ENCODE measurements around the gene CASZ1. TPM values are rescaled to one million over a fixed set of nuclear protein-coding genes. Genes with fewer than 3 reads are reported as not detected.

The CASZ1 gene
- total RNA-seq, 4 donors from 2014 or later, result 22.1 to 47.4 (median 28.0) TPM

DNA sequence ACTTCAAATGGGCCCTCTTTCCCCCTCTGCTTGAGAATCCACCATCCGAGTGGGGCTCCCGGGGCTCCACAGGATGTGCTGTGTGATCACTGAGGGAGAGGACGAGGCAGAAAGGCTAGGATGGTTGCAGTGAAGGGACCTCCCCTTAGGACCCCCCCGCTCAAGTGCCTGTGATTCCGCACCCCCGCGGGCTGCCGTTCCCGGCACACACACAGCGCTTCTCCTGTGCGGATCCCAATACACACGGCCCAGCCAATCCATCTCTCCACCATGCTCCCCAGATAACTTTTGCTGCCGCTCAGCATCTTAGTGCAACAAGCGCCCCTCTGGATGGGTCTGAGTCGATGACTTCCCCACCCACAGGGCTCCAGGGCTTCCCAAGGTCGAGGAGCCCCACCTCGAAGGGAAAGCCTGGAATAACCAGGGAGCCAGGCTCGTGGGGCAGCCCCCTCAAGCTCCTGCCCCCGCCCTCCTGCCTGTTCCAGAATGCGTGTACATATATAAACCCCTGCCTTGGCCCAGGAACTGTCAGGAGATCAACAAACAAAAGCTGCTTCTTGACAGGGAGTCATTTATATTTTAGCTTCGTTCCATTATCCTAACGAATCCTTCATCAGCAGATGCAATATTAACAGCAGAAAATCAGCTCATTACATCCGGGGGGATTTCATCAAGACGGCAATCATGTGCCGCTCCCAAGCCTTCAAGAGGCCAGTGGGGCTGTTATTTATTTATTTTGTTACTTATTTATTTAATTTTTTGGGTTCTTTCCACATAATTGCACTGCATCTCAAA is 83.7 kb downstream of the CASZ1 start:
- 53 to 72% methylated on average over 2 to 11 of the region's 25 CpGs for WGBS, 2 donors (ENCODE audit: low coverage in 1 of 2)
- no peak for ATAC-seq
- TF ChIP-seq POLR2AphosphoS5 (IDR thresholded peaks at IDR 0.05) (no peak), EP300 (IDR thresholded peaks at IDR 0.05) (no peak), POLR2A (IDR thresholded peaks at IDR 0.05) (no peak)
- TF ChIP-seq, protein P1, sequence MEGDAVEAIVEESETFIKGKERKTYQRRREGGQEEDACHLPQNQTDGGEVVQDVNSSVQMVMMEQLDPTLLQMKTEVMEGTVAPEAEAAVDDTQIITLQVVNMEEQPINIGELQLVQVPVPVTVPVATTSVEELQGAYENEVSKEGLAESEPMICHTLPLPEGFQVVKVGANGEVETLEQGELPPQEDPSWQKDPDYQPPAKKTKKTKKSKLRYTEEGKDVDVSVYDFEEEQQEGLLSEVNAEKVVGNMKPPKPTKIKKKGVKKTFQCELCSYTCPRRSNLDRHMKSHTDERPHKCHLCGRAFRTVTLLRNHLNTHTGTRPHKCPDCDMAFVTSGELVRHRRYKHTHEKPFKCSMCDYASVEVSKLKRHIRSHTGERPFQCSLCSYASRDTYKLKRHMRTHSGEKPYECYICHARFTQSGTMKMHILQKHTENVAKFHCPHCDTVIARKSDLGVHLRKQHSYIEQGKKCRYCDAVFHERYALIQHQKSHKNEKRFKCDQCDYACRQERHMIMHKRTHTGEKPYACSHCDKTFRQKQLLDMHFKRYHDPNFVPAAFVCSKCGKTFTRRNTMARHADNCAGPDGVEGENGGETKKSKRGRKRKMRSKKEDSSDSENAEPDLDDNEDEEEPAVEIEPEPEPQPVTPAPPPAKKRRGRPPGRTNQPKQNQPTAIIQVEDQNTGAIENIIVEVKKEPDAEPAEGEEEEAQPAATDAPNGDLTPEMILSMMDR (IDR thresholded peaks at IDR 0.05), result no peak
- Histone ChIP-seq H3K27ac (no peak overlapping the region), H3K4me3 (no peak overlapping the region), H3K9me3 (no peaks in the 10 kb centered on the region), H3K4me1 (peaks cover 0 to 36% (median 0%) of the 10 kb centered on the region in 3 donors), H3K27me3 (peaks cover 2% of the 10 kb centered on the region), H3K36me3 (no peaks in the 10 kb centered on the region)

- ATAC-seq, result no peak
- H3K9me3 ChIP-seq, result no peaks in the 10 kb centered on the region
- H3K4me3 ChIP-seq, result no peak overlapping the region
- WGBS, 2 donors (ENCODE audit: low coverage in 1 of 2), result 100% methylated on average over 1 of the region's 7 CpGs; no CpG with 5 or more reads in 1 of the 2 donors
- TF ChIP-seq, protein P1 (IDR thresholded peaks at IDR 0.05), result no peak
- TF ChIP-seq POLR2A (IDR thresholded peaks at IDR 0.05) (no peak), POLR2AphosphoS5 (IDR thresholded peaks at IDR 0.05) (no peak), EP300 (IDR thresholded peaks at IDR 0.05) (no peak)
- no peak overlapping the region for H3K27ac ChIP-seq
- H3K4me1 ChIP-seq, result peaks cover 0 to 25% (median 0%) of the 10 kb centered on the region in 3 donors
- no peaks in the 10 kb centered on the region for H3K36me3 ChIP-seq
- H3K27me3 ChIP-seq, result peaks cover 2% of the 10 kb centered on the region
These were observed 86.0 kb downstream of the CASZ1 start for GRCh38 chr1:10710489-10710888.

GRCh38 chr1:10709646-10710045 is 86.8 kb downstream of the CASZ1 start:
- Histone ChIP-seq H3K36me3 (no peaks in the 10 kb centered on the region), H3K4me3 (no peak overlapping the region), H3K27ac (no peak overlapping the region), H3K4me1 (peaks cover 0 to 26% (median 0%) of the 10 kb centered on the region in 3 donors), H3K27me3 (peaks cover 6% of the 10 kb centered on the region), H3K9me3 (no peaks in the 10 kb centered on the region)
- no peak for ATAC-seq
- TF ChIP-seq EP300 (IDR thresholded peaks at IDR 0.05) (no peak), POLR2A (IDR thresholded peaks at IDR 0.05) (no peak), POLR2AphosphoS5 (IDR thresholded peaks at IDR 0.05) (no peak)
- TF ChIP-seq, protein P1 (IDR thresholded peaks at IDR 0.05), result no peak
- 90% methylated on average over 6 of the region's 19 CpGs; no CpG with 5 or more reads in 1 of the 2 donors for WGBS, 2 donors (ENCODE audit: low coverage in 1 of 2)

- H3K4me1 ChIP-seq, result peaks cover 0 to 26% (median 0%) of the 10 kb centered on the region in 3 donors
- TF ChIP-seq EP300 (IDR thresholded peaks at IDR 0.05), result no peak
- H3K36me3 ChIP-seq, result no peaks in the 10 kb centered on the region
- WGBS, 2 donors (ENCODE audit: low coverage in 1 of 2), result 47 to 64% methylated on average over 3 to 6 of the region's 16 CpGs
- no peak overlapping the region for H3K27ac ChIP-seq
- no peaks in the 10 kb centered on the region for H3K9me3 ChIP-seq
- no peak for ATAC-seq
- H3K27me3 ChIP-seq, result peaks cover 9% of the 10 kb centered on the region
- no peak overlapping the region for H3K4me3 ChIP-seq
These were observed 87.3 kb downstream of the CASZ1 start for GRCh38 chr1:10709165-10709564.

- no peak for ATAC-seq
- WGBS, 2 donors (ENCODE audit: low coverage in 1 of 2), result 73% methylated on average over 5 of the region's 11 CpGs; no CpG with 5 or more reads in 1 of the 2 donors
- H3K4me3 ChIP-seq, result no peak overlapping the region
- TF ChIP-seq, protein P1 (IDR thresholded peaks at IDR 0.05), result no peak
- TF ChIP-seq EP300 (IDR thresholded peaks at IDR 0.05) (no peak), POLR2A (IDR thresholded peaks at IDR 0.05) (no peak), POLR2AphosphoS5 (IDR thresholded peaks at IDR 0.05) (no peak)
- H3K4me1 ChIP-seq, result peaks cover 0 to 25% (median 0%) of the 10 kb centered on the region in 3 donors
- no peaks in the 10 kb centered on the region for H3K9me3 ChIP-seq
- H3K36me3 ChIP-seq, result no peaks in the 10 kb centered on the region
- H3K27me3 ChIP-seq, result peaks cover 9% of the 10 kb centered on the region
- no peak overlapping the region for H3K27ac ChIP-seq
These were observed 87.7 kb downstream of the CASZ1 start for GRCh38 chr1:10708757-10709156.
